Colonic mucosa (tissue), 4 donors: Measurements from ENCODE around the gene MT2A. TPM values are rescaled to one million over a fixed set of nuclear protein-coding genes. Genes with fewer than 3 reads are reported as not detected.

Source experiments
- DNase-seq: peaks from one replicate; pipeline ENCODE4 v3.0.0-alpha.2; 2020
- H3K27ac ChIP-seq: fragments of 200-600 bp; one replicate; pipeline ENCODE4 v1.8.0; 2021
- H3K27me3 ChIP-seq: fragments of 200-600 bp; one replicate; pipeline ENCODE4 v1.8.0; 2021
- H3K36me3 ChIP-seq: fragments of 200-600 bp; one replicate; pipeline ENCODE4 v1.8.0; 2021
- H3K4me1 ChIP-seq: fragments of 200-600 bp; one replicate; pipeline ENCODE4 v1.8.0; 2021; ENCODE audit warnings: mild to moderate bottlenecking
- H3K4me3 ChIP-seq: fragments of 200-600 bp; one replicate; pipeline ENCODE4 v1.8.0; 2021
- H3K9ac ChIP-seq, 2 donors: one replicate each; pipeline ENCODE4 v1.7.0; 2013; ENCODE audit warnings: control low read depth in 2 of 2, low read depth in 2 of 2, low read length in 2 of 2
- H3K9me3 ChIP-seq: fragments of 200-600 bp; one replicate; pipeline ENCODE4 v1.8.0; 2021
- intact Hi-C: fragments of 100-400 bp; cut with DNase I; formaldehyde crosslinking; loops from one replicate; pipeline ENCODE4 v1.14.1; 2022
- total RNA-seq, 2 donors: library from RNA; stranded (reverse); fragmentation: NEBNext Ultra II Directional in 1 of 2; extraction: Animal tissue kit (Norgen Biotek cat#: 25700) in 1 of 2; gene quantifications; one replicate each; pipeline ENCODE4 v1.2.1, GENCODE V29; 2021
- TF ChIP-seq, protein P1 (sequence below): fragments of 200-600 bp; IDR thresholded peaks from one replicate; pipeline ENCODE4 v1.8.0; 2022; ENCODE audit warnings: antibody characterized with exemption, mild to moderate bottlenecking
- donor health status: healthy.
- donor health status: DM: no; HTN: no; CAD: no.
- donor health status: DM: no; HTN: no; CAD: no.

The MT2A gene
- total RNA-seq, 2 donors from 2014 or later: 239 to 320 TPM

DNA sequence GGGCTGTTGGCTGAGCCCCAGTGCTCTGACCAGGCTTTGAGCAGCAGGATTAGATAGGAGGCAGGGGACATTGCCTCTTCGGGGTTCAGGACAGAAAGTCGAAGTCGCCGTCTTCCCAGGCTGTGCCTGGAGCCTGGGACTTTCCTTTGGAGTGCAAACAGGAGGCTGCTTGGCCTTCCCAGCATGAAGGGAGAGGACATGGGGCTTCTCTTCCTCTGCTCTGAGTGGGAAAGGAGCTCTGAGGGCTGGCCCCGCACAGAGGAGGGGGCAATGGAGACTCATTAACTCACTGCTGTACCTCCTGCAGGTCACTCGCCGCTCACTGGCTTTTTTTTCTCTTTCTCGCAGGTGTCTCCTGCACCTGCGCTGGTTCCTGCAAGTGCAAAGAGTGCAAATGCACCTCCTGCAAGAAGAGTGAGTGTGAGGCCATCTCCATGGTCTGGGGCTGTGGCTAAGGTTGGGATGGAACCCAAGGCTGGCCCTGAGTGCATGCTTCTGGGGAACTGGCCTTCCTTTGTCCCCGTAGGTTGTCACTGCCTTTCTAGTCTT lies 50.0 kb downstream of the MT2A start:
- H3K9ac ChIP-seq: peak overlapping the region; percentile 64 to 99
- peak overlapping the region; percentile 55 for H3K4me3 ChIP-seq
- H3K36me3 ChIP-seq: no peaks in the 10 kb centered on the region
- intact Hi-C loops: no loop called here
- no peaks in the 10 kb centered on the region for H3K9me3 ChIP-seq
- DNase-seq: no peak
- TF ChIP-seq, protein P1, sequence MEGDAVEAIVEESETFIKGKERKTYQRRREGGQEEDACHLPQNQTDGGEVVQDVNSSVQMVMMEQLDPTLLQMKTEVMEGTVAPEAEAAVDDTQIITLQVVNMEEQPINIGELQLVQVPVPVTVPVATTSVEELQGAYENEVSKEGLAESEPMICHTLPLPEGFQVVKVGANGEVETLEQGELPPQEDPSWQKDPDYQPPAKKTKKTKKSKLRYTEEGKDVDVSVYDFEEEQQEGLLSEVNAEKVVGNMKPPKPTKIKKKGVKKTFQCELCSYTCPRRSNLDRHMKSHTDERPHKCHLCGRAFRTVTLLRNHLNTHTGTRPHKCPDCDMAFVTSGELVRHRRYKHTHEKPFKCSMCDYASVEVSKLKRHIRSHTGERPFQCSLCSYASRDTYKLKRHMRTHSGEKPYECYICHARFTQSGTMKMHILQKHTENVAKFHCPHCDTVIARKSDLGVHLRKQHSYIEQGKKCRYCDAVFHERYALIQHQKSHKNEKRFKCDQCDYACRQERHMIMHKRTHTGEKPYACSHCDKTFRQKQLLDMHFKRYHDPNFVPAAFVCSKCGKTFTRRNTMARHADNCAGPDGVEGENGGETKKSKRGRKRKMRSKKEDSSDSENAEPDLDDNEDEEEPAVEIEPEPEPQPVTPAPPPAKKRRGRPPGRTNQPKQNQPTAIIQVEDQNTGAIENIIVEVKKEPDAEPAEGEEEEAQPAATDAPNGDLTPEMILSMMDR: no peak
- H3K4me1 ChIP-seq: no peaks in the 10 kb centered on the region
- no peak overlapping the region for H3K27ac ChIP-seq
- peaks cover 8% of the 10 kb centered on the region for H3K27me3 ChIP-seq

Other genes starting within 250 kb of the MT2A start
- 10 to 100 TPM; 68.7 to 92.4 TPM for gene AMFR, start 183.0 kb upstream of the MT2A start, total RNA-seq
- 100 to 1,000 TPM in 1 of 2 donors, 10 to 100 TPM in 1; 92.4 to 135 TPM for gene NUDT21, start 157.3 kb upstream of the MT2A start, total RNA-seq
- 10 to 100 TPM; 20.3 to 33.0 TPM for gene OGFOD1, start 157.0 kb upstream of the MT2A start, total RNA-seq
- 10 to 100 TPM; 22.5 to 32.1 TPM for gene BBS2, start 88.6 kb upstream of the MT2A start, total RNA-seq
- not detected for gene MT4, start 43.5 kb upstream of the MT2A start, total RNA-seq
- gene MT3, start 19.1 kb upstream of the MT2A start, total RNA-seq: 1 to 10 TPM; 3.6 to 4.0 TPM
- gene MT1E, start 17.2 kb downstream of the MT2A start, total RNA-seq: 100 to 1,000 TPM; 251 to 359 TPM
- 10 to 100 TPM; 19.0 to 21.2 TPM for gene MT1M, start 24.1 kb downstream of the MT2A start, total RNA-seq
- gene MT1A, start 30.1 kb downstream of the MT2A start, total RNA-seq: 10 to 100 TPM in 1 of 2 donors, 1 to 10 TPM in 1; 5.5 to 10.2 TPM
- gene MT1B, start 43.3 kb downstream of the MT2A start, total RNA-seq: not detected
- 10 to 100 TPM; 35.5 to 40.0 TPM for gene MT1F, start 49.4 kb downstream of the MT2A start, total RNA-seq
- 100 to 1,000 TPM; 243 to 995 TPM for gene MT1G, start 59.5 kb downstream of the MT2A start, total RNA-seq
- 100 to 1,000 TPM in 1 of 2 donors, 10 to 100 TPM in 1; 43.8 to 180 TPM for gene MT1H, start 61.2 kb downstream of the MT2A start, total RNA-seq
- 100 to 1,000 TPM; 112 to 149 TPM for gene MT1X, start 73.9 kb downstream of the MT2A start, total RNA-seq
- 10 to 100 TPM; 33.0 to 79.2 TPM for gene NUP93, start 121.5 kb downstream of the MT2A start, total RNA-seq